Progenitor cell of endocrine pancreas (in vitro differentiated cells): ENCODE results near the gene CTNND1. TPM values are rescaled to one million over a fixed set of nuclear protein-coding genes. Genes with fewer than 3 reads are reported as not detected.

Experiments
- DNase-seq: peaks from one replicate; pipeline ENCODE4 v3.0.0; 2021; ENCODE audit warnings: low spot score; ENCODE audit not compliant: unreplicated experiment
- H3K27ac Mint-ChIP-seq: 2 replicates; pipeline ENCODE4 v1.8.0; 2021; ENCODE audit warnings: mild to moderate bottlenecking, moderate library complexity, mixed read lengths
- H3K27me3 Mint-ChIP-seq: 2 replicates; pipeline ENCODE4 v1.8.0; 2021; ENCODE audit warnings: mixed read lengths
- H3K36me3 Mint-ChIP-seq: 2 replicates; pipeline ENCODE4 v1.8.0; 2022; ENCODE audit warnings: mixed read lengths; ENCODE audit not compliant: insufficient read depth
- H3K4me1 Mint-ChIP-seq: 2 replicates; pipeline ENCODE4 v1.8.0; 2021; ENCODE audit warnings: low read depth, mixed read lengths
- H3K4me3 Mint-ChIP-seq: 2 replicates; pipeline ENCODE4 v1.8.0; 2021; ENCODE audit warnings: low read depth, mild to moderate bottlenecking, moderate library complexity, mixed read lengths
- H3K9me3 Mint-ChIP-seq: 2 replicates; pipeline ENCODE4 v1.8.0; 2021; ENCODE audit warnings: low read depth, mixed read lengths
- total RNA-seq: library from RNA; stranded (reverse); gene quantifications from 2 replicates; pipeline ENCODE4 v1.2.1, GENCODE V29; 2021
- TF ChIP-seq, protein P1 (sequence below): fragments of 200-600 bp; sonication (generic); IDR thresholded peaks from one replicate; pipeline ENCODE4 v1.5.0; 2021; ENCODE audit warnings: antibody characterized with exemption, mild to moderate bottlenecking; ENCODE audit not compliant: unreplicated experiment

The CTNND1 gene
- total RNA-seq, 1 donor from 2014 or later, result 367 TPM

DNA sequence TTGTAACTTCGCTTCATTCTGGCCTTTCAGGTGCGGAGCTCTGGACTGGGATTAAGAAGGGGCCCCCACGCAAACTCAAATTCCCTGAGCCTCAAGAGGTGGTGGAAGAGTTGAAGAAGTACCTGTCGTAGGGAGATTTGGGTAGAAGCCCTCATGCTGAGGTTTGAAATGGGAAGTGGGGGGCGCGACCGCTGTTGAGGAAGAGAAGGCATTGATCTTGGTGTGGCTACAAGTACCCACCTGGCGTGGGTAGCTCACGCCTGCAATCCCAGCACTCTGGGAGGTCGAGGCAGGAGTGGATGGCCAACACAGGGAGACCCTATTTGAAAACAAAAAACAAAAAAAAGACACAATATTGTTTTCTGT, 19.5 kb upstream of the CTNND1 start:
- H3K27ac Mint-ChIP-seq, result peak overlapping the region; percentile 99
- H3K27me3 Mint-ChIP-seq, result no peaks in the 10 kb centered on the region
- H3K4me1 Mint-ChIP-seq, result peaks cover 14% of the 10 kb centered on the region

DNA sequence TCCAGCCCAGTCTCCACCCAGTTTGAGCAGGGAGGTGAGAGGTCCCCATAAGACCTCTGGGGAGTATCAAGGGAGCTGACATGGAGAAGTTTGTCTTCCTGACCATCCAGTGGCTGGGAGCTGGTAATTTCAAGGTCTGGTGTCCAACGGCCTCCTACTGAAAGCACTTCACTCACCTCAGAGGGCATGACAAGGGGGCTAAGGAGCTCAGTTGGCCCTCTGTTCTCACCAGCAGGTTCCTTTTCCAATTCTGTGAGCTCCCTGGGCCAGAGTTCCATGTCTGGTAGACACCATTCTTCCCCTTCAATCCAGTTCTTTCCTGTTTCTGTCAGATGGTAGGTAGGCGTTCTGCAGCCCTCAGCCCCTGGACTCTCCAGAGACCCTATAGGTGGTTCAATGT, 17.2 kb upstream of the CTNND1 start:
- no peaks in the 10 kb centered on the region for H3K9me3 Mint-ChIP-seq

More for the DNA sequence above, 19.5 kb upstream of the CTNND1 start:
- Mint-ChIP-seq H3K9me3 (no peaks in the 10 kb centered on the region), H3K4me3 (peak overlapping the region; percentile 95), H3K36me3 (peaks cover 18% of the 10 kb centered on the region)
- DNase-seq, result no peak
- TF ChIP-seq, protein P1, sequence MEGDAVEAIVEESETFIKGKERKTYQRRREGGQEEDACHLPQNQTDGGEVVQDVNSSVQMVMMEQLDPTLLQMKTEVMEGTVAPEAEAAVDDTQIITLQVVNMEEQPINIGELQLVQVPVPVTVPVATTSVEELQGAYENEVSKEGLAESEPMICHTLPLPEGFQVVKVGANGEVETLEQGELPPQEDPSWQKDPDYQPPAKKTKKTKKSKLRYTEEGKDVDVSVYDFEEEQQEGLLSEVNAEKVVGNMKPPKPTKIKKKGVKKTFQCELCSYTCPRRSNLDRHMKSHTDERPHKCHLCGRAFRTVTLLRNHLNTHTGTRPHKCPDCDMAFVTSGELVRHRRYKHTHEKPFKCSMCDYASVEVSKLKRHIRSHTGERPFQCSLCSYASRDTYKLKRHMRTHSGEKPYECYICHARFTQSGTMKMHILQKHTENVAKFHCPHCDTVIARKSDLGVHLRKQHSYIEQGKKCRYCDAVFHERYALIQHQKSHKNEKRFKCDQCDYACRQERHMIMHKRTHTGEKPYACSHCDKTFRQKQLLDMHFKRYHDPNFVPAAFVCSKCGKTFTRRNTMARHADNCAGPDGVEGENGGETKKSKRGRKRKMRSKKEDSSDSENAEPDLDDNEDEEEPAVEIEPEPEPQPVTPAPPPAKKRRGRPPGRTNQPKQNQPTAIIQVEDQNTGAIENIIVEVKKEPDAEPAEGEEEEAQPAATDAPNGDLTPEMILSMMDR, result no peak

DNA sequence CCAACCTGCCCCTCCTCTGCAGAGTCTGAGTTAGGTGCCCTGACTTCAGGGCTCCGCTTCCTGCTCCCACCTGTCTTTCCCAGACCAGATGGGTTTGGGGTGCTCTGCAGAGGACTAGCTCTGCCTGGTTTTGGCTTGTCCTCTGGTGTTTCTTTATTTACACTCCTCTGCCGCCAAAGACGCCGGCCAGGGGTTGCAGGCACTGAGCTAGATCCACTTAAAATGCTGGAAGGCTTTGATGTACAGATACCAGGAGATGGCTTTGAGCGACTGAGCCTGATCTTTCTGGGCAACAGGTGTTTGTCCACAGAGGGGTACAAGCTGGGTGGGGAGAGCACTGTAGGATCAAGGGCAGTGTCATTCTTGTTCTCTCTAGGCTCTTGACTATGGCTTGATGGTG, 16.4 kb upstream of the CTNND1 start:
- no peak overlapping the region for H3K4me3 Mint-ChIP-seq
- no peaks in the 10 kb centered on the region for H3K27me3 Mint-ChIP-seq
- no peaks in the 10 kb centered on the region for H3K9me3 Mint-ChIP-seq
- H3K27ac Mint-ChIP-seq, result peak overlapping the region; percentile 73
- TF ChIP-seq, protein P1, result no peak
- no peak for DNase-seq
- peaks cover 8% of the 10 kb centered on the region for H3K36me3 Mint-ChIP-seq
- peaks cover 12% of the 10 kb centered on the region for H3K4me1 Mint-ChIP-seq

More for the DNA sequence above, 17.2 kb upstream of the CTNND1 start:
- no peak for DNase-seq
- no peaks in the 10 kb centered on the region for H3K27me3 Mint-ChIP-seq
- H3K27ac Mint-ChIP-seq, result no peak overlapping the region
- H3K4me3 Mint-ChIP-seq, result peak overlapping the region; percentile 25
- H3K36me3 Mint-ChIP-seq, result peaks cover 10% of the 10 kb centered on the region
- TF ChIP-seq, protein P1, result no peak
- peaks cover 14% of the 10 kb centered on the region for H3K4me1 Mint-ChIP-seq

DNA sequence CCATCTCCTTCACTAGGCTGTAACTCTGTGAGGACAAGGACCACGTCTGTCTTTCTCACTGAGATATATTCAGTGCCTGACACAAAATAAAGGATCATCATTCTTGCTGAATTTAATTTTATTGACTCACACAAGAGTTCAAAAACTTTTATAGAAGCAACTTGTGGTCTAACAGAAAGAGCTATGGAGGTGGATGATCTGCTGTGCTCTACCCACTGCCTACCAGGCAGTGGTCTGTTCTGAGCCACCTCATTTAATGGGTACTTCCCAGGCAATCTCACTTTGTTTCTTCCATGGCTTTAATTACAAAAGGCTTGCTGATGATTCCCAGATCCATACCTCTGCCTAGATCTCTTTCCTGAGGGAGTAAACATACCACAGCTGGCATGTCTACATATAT, 14.7 kb upstream of the CTNND1 start:
- no peaks in the 10 kb centered on the region for H3K9me3 Mint-ChIP-seq
- no peak overlapping the region for H3K4me3 Mint-ChIP-seq
- H3K4me1 Mint-ChIP-seq, result peaks cover 11% of the 10 kb centered on the region
- H3K27me3 Mint-ChIP-seq, result no peaks in the 10 kb centered on the region
- TF ChIP-seq, protein P1, result no peak
- no peak for DNase-seq
- peaks cover 8% of the 10 kb centered on the region for H3K36me3 Mint-ChIP-seq
- H3K27ac Mint-ChIP-seq, result peak overlapping the region; percentile 26

DNA sequence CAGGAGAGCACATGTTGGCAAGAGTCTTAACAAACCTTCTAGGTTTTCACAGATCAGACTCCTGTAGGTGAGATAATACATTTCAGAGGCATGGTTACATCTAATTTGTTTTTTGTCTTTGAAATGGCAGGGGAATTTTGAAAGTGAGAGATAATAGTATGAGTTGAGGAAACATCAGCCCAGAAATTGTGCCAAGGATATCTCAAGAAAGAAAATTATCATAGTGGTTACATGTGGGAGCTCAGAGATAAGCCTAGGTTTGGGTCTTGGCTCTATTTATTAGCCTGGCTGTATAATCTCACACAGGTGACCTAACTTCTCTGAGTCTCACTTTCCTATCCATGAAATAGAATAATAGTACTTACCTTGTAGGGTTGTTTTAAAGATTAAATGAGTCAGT, 10.4 kb upstream of the CTNND1 start:
- no peaks in the 10 kb centered on the region for H3K27me3 Mint-ChIP-seq
- H3K9me3 Mint-ChIP-seq, result no peaks in the 10 kb centered on the region
- peaks cover 5% of the 10 kb centered on the region for H3K4me1 Mint-ChIP-seq
- peaks cover 4% of the 10 kb centered on the region for H3K36me3 Mint-ChIP-seq
- TF ChIP-seq, protein P1, result no peak
- no peak overlapping the region for H3K4me3 Mint-ChIP-seq
- DNase-seq, result no peak
- no peak overlapping the region for H3K27ac Mint-ChIP-seq
